IgD-negative memory B cell (primary cell): ENCODE measurements around the gene CLEC16A. TPM values are rescaled to one million over a fixed set of nuclear protein-coding genes. Genes with fewer than 3 reads are reported as not detected.

Source experiments
- H3K27ac Mint-ChIP-seq, 3 donors: one replicate each; pipeline ENCODE4 v1.8.0; 2020 to 2022; ENCODE audit warnings: mild to moderate bottlenecking in 3 of 3, mixed read lengths in 3 of 3, moderate library complexity in 1 of 3
- H3K27me3 Mint-ChIP-seq: one replicate; pipeline ENCODE4 v1.8.0; 2021; ENCODE audit warnings: mixed read lengths
- H3K36me3 Mint-ChIP-seq: one replicate; pipeline ENCODE4 v1.8.0; 2020; ENCODE audit warnings: mild to moderate bottlenecking, mixed read lengths
- H3K4me1 Mint-ChIP-seq, 3 donors: one replicate each; pipeline ENCODE4 v1.8.0; 2020 to 2022; ENCODE audit warnings: mixed read lengths in 3 of 3, mild to moderate bottlenecking in 1 of 3
- H3K4me3 Mint-ChIP-seq, 4 donors: one replicate each; pipeline ENCODE4 v1.8.0; 2020 to 2022; ENCODE audit warnings: mild to moderate bottlenecking in 4 of 4, mixed read lengths in 4 of 4, moderate library complexity in 3 of 4
- H3K9me3 Mint-ChIP-seq, 3 donors: one replicate each; pipeline ENCODE4 v1.8.0; 2020 to 2021; ENCODE audit warnings: mixed read lengths in 3 of 3, mild to moderate bottlenecking in 1 of 3
- polyA plus RNA-seq: library from polyadenylated mRNA; unstranded; fragments of 300-500 nt; fragmentation: Illumina TruSeq; gene quantifications from one replicate; pipeline ENCODE4 v1.2.3, GENCODE V29; 2021

Gene CLEC16A
- polyA plus RNA-seq, 1 donor from 2014 or later = 21.1 TPM

DNA sequence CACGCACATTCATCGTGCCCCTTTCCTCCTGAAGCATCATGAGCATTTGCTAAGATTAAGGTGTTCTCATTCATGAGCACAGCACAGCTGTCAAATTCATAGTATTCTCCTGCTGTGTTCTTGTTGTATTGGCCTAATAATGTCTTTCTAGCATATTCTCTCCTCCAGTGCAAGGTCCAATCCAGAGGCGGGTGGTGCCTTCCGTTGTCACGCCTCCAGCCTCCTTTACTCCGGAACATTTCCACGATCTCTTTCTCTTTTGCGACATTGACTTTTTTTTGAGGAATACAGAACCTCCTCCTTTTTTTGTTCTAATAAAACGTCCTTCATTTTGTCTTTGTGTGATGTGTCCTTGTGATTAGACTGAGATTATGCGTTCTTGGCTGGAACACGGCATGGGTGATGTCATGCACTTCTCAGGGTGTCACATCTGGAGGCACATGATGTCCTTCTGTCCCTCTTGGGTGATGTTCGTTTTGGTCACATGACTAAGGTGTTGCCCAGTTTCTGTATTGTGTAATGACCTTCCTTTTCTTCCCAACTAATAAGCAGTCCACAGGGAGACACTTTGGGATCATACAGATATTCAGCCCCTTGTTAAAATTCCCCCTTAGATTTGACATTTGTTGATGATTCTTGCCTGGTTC, 66.3 kb downstream of the CLEC16A start:
- Mint-ChIP-seq H3K27ac (no peak overlapping the region), H3K27me3 (no peaks in the 10 kb centered on the region), H3K36me3 (peaks cover 23% of the 10 kb centered on the region), H3K4me3 (no peak overlapping the region), H3K9me3 (no peaks in the 10 kb centered on the region), H3K4me1 (no peaks in the 10 kb centered on the region)

DNA sequence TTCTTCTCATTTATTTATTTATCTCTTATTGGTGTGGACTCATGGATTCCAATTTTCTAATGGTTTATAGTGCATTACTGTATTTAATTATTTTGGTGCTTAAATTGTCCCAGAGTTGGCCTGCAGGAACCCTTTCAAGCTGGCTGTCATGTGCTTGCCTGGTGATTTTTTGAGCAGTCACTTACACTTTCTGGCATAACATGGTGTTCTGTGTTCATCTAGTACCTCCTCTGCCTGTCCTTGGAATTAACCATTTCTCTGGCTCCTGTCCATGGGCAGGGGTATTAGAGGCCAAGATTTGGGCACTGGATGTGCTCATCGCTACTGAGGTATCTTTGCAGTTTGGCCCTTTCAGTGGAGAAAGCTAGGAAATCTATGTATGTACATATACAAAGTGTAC, 67.0 kb downstream of the CLEC16A start:
- H3K9me3 Mint-ChIP-seq = no peaks in the 10 kb centered on the region
- H3K4me3 Mint-ChIP-seq = no peak overlapping the region
- H3K36me3 Mint-ChIP-seq = peaks cover 23% of the 10 kb centered on the region
- H3K27me3 Mint-ChIP-seq = no peaks in the 10 kb centered on the region
- H3K27ac Mint-ChIP-seq = no peak overlapping the region
- no peaks in the 10 kb centered on the region for H3K4me1 Mint-ChIP-seq

DNA sequence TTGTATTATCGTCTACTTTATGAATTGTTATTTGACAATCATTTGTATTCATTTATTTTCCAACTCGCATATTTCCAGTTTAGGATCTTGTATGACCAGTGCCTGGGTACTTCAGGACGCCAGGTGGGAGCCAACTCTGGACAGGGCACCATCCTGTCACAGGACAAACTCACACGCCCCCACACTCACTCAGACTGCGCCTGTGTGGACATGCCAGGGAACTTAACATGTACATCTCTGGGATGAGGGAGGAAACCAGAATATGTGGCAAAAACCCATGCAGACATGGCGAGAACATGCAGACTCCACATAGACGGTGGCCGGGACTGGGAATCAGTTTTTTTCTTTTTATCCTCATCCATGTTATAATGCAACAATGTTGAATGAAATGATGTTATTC, 68.5 kb downstream of the CLEC16A start:
- Mint-ChIP-seq H3K36me3 (peaks cover 31% of the 10 kb centered on the region), H3K27ac (no peak overlapping the region), H3K4me3 (no peak overlapping the region), H3K4me1 (no peaks in the 10 kb centered on the region), H3K27me3 (no peaks in the 10 kb centered on the region), H3K9me3 (no peaks in the 10 kb centered on the region)

- Mint-ChIP-seq H3K4me1 (no peaks in the 10 kb centered on the region), H3K27me3 (no peaks in the 10 kb centered on the region), H3K27ac (no peak overlapping the region), H3K9me3 (no peaks in the 10 kb centered on the region), H3K4me3 (no peak overlapping the region), H3K36me3 (peaks cover 30% of the 10 kb centered on the region)
These were observed 69.8 kb downstream of the CLEC16A start for GRCh38 chr16:11014136-11014535.

DNA sequence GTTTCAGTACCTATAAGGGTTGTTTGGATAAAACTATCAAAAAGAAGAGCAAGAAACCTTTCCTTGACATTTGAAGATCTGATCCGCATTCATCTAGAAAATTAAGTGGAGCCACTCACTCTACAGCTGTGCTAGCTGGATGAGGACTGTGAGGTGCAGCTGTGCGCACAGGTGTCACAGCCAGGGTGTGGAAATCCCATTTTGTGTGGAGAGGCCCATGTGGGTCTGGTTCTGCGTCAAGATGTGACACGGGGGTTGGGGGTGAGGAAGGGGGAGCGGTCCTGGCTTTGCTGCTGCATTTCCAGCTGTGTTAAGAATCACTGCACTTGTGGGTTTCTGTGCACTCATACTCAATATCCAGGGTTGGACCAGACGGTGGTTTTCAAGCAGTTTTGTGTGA, 70.7 kb downstream of the CLEC16A start:
- H3K36me3 Mint-ChIP-seq = peaks cover 23% of the 10 kb centered on the region
- no peaks in the 10 kb centered on the region for H3K4me1 Mint-ChIP-seq
- H3K4me3 Mint-ChIP-seq = no peak overlapping the region
- no peaks in the 10 kb centered on the region for H3K9me3 Mint-ChIP-seq
- H3K27ac Mint-ChIP-seq = no peak overlapping the region
- H3K27me3 Mint-ChIP-seq = no peaks in the 10 kb centered on the region

DNA sequence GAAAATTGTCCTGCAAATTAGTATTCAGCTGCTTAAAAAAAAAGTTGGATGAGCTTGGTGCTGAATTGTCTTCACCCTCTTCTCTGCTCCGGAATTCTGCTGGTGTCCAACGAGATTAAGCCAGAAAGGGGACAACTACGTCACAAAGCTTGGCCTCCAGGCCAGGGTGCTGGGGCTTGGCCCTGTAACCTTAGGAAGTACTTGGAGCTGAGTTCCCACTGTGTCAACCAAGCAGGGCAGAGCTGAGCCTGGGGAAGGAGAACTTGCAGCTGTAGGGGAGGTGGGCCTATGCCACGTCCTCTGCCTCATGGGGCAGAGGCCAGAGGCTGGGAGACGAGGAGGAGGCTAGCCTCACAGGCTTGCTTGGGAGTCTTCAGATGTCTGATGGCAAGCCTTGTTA, 71.2 kb downstream of the CLEC16A start:
- H3K27me3 Mint-ChIP-seq = no peaks in the 10 kb centered on the region

GRCh38 chr16:11016524-11016988, 72.2 kb downstream of the CLEC16A start:
- H3K9me3 Mint-ChIP-seq = no peaks in the 10 kb centered on the region
- no peaks in the 10 kb centered on the region for H3K4me1 Mint-ChIP-seq
- H3K27me3 Mint-ChIP-seq = no peaks in the 10 kb centered on the region
- H3K27ac Mint-ChIP-seq = peak overlapping the region in 1 of 3 donors; percentile 16
- no peak overlapping the region for H3K4me3 Mint-ChIP-seq
- H3K36me3 Mint-ChIP-seq = peaks cover 17% of the 10 kb centered on the region

More for the DNA sequence above, 71.2 kb downstream of the CLEC16A start:
- H3K36me3 Mint-ChIP-seq = peaks cover 23% of the 10 kb centered on the region
- H3K27ac Mint-ChIP-seq = no peak overlapping the region
- H3K4me1 Mint-ChIP-seq = no peaks in the 10 kb centered on the region
- no peak overlapping the region for H3K4me3 Mint-ChIP-seq
- no peaks in the 10 kb centered on the region for H3K9me3 Mint-ChIP-seq

DNA sequence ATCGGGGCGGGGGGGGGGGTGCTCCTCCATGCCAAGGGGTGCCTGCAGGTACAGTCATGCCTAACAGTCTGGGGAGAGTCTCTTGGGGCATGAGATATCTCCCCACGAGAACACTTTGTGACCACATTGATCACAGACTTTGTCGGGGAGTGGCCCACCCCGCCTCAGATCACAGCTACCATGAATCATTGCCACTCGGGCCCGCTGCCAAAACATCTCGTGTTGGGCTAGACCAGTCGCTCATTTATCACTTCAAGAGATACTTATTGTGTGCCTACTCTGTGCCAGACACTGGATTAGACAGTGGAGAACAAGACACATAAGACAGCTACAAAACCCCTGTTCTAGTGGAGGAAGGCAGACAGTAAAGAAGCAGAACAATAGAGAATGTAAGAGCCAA, 72.6 kb downstream of the CLEC16A start:
- no peak overlapping the region for H3K27ac Mint-ChIP-seq
- no peaks in the 10 kb centered on the region for H3K4me1 Mint-ChIP-seq
- peaks cover 21% of the 10 kb centered on the region for H3K36me3 Mint-ChIP-seq
- no peaks in the 10 kb centered on the region for H3K27me3 Mint-ChIP-seq
- H3K9me3 Mint-ChIP-seq = no peaks in the 10 kb centered on the region
- no peak overlapping the region for H3K4me3 Mint-ChIP-seq

DNA sequence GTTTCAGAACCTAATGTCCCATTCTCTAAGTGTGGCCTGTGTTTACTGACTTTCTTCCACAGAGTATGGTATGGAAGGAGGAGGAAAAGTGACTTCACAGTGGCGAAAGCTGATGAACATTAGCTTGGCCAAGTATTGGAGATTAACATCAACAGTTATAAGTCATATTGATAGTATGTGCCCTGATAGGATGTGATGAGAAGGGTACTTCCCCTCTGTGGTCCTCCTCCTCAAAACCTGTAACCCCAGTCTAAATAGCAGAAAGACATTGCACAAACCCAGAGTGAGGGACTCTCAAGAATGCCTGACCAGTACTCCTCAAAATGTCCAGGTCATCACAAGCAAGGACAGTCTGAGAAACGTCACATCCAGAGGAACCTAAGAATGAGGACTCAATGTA, 73.1 kb downstream of the CLEC16A start:
- Mint-ChIP-seq H3K9me3 (no peaks in the 10 kb centered on the region), H3K27ac (no peak overlapping the region), H3K36me3 (peaks cover 21% of the 10 kb centered on the region), H3K27me3 (no peaks in the 10 kb centered on the region), H3K4me1 (no peaks in the 10 kb centered on the region), H3K4me3 (no peak overlapping the region)

- peaks cover 0 to 5% (median 0%) of the 10 kb centered on the region in 3 donors for H3K9me3 Mint-ChIP-seq
- no peak overlapping the region for H3K4me3 Mint-ChIP-seq
- no peaks in the 10 kb centered on the region for H3K27me3 Mint-ChIP-seq
- peak overlapping the region in 1 of 3 donors; percentile 12 for H3K27ac Mint-ChIP-seq
- peaks cover 29% of the 10 kb centered on the region for H3K36me3 Mint-ChIP-seq
- no peaks in the 10 kb centered on the region for H3K4me1 Mint-ChIP-seq
These were observed 76.0 kb downstream of the CLEC16A start for GRCh38 chr16:11020388-11020787.

GRCh38 chr16:11020792-11021551, 76.6 kb downstream of the CLEC16A start:
- peak overlapping the region in 1 of 3 donors; percentile 12 for H3K27ac Mint-ChIP-seq
- peaks cover 1 to 10% (median 3%) of the 10 kb centered on the region in 3 donors for H3K9me3 Mint-ChIP-seq
- H3K36me3 Mint-ChIP-seq = peaks cover 33% of the 10 kb centered on the region

GRCh38 chr16:11022002-11022401, 77.6 kb downstream of the CLEC16A start:
- peaks cover 1 to 18% (median 8%) of the 10 kb centered on the region in 3 donors for H3K9me3 Mint-ChIP-seq
- no peaks in the 10 kb centered on the region for H3K4me1 Mint-ChIP-seq
- H3K36me3 Mint-ChIP-seq = peaks cover 40% of the 10 kb centered on the region
- no peaks in the 10 kb centered on the region for H3K27me3 Mint-ChIP-seq
- H3K4me3 Mint-ChIP-seq = peak overlapping the region in 1 of 4 donors; percentile 58
- H3K27ac Mint-ChIP-seq = no peak overlapping the region

More at GRCh38 chr16:11020792-11021551, 76.6 kb downstream of the CLEC16A start:
- no peak overlapping the region for H3K4me3 Mint-ChIP-seq
- H3K4me1 Mint-ChIP-seq = no peaks in the 10 kb centered on the region
- H3K27me3 Mint-ChIP-seq = no peaks in the 10 kb centered on the region

- H3K27ac Mint-ChIP-seq = no peak overlapping the region
- peak overlapping the region in 1 of 4 donors; percentile 39 for H3K4me3 Mint-ChIP-seq
- no peaks in the 10 kb centered on the region for H3K27me3 Mint-ChIP-seq
- peaks cover 38% of the 10 kb centered on the region for H3K36me3 Mint-ChIP-seq
- peaks cover 5 to 18% (median 13%) of the 10 kb centered on the region in 3 donors for H3K9me3 Mint-ChIP-seq
- no peaks in the 10 kb centered on the region for H3K4me1 Mint-ChIP-seq
These were observed 79.1 kb downstream of the CLEC16A start for GRCh38 chr16:11023262-11024039.

DNA sequence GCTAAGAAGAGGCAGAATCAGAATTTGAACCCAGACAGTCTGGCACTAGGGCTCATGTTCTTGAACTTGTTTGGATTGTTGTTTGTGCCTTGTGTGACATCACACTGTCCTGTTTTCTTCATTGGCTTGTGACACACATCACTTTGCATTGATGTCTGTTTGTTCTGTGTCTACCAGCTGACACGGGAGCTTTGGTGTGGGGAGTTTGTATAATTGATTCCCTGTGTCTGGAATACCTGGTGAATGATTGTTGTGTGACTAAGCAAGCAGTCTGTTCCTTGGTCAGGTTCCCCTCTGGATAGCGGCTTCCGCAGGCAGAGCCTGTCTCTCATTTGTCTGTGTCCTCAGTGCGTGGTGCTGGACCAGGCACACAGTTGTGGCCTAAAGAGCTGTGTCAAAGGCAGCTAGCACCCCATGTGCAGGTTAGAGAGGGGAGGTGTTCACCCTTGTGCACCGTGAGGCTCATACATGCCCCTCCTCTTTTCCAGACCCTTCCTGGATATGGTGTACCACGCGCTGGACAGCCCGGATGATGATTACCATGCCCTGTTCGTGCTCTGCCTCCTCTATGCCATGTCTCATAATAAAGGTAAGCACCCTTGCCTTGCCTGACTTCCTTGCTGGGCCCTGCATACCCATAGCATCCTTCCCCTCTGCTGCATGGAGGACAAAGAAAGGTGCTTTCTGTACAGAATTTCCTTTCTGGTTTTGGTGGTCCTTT, 80.1 kb downstream of the CLEC16A start:
- H3K27ac Mint-ChIP-seq = peak overlapping the region in 1 of 3 donors; percentile 80
- no peaks in the 10 kb centered on the region for H3K27me3 Mint-ChIP-seq
- peaks cover 6 to 23% (median 13%) of the 10 kb centered on the region in 3 donors for H3K9me3 Mint-ChIP-seq
- no peak overlapping the region for H3K4me3 Mint-ChIP-seq
- H3K4me1 Mint-ChIP-seq = no peaks in the 10 kb centered on the region
- peaks cover 45% of the 10 kb centered on the region for H3K36me3 Mint-ChIP-seq
